Measurements from ENCODE around the gene PCED1A.

The PCED1A gene

DNA sequence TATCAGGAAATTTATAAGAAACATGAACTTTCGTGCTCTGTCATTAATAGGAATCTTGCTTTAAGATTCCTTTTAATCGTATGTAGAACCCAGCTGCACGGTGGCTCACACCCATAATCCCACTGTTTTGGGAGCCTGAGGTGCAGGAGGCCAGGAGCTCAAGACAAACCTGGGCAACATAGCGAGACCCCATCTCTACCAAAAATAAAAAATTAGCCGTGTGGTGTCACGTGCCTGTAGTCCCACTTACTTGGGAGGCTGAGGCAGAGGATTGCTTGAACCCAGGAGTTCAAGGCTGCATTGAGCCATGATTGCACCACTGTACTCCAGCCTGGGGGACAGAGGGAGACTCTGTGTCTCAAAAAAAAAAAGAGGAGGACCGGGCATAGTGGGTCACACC, 40.2 kb upstream of the PCED1A start:
- Histone ChIP-seq H3K27me3 (ENCODE audit: control insufficient read depth, low read length) (no peaks in the 10 kb centered on the region), H3K9me2 (replicated peaks; ENCODE audit: control insufficient read depth, low read length) (no peaks in the 10 kb centered on the region), H3K79me2 (ENCODE audit: control insufficient read depth, low read length) (peaks cover 93% of the 10 kb centered on the region), H3K36me3 (ENCODE audit: control insufficient read depth, low read length) (peaks cover 14% of the 10 kb centered on the region), H3K4me1 (ENCODE audit: control insufficient read depth, low read length) (peaks cover 19% of the 10 kb centered on the region), H4K20me1 (ENCODE audit: control insufficient read depth, insufficient read depth, low read depth, low read length) (peaks cover 18% of the 10 kb centered on the region), H3K27ac (ENCODE audit: low read depth, low read length) (no peak overlapping the region), H3F3A (ENCODE audit: control insufficient read depth, insufficient read depth) (0 out of 2 replicates have a peak, but pooled peaks cover 3% of the 10 kb centered on the region), H3K4me2 (ENCODE audit: low read length) (no peak overlapping the region), H3K9me3 (ENCODE audit: control insufficient read depth, insufficient read depth, low read length) (no peaks in the 10 kb centered on the region), H3K4me3 (ENCODE audit: low read length) (no peak overlapping the region)
- TF ChIP-seq EZH2phosphoT487 (IDR thresholded peaks at IDR 0.05; ENCODE audit: borderline replicate concordance, low read length) = no peak
- no peak for TF ChIP-seq CTCF (IDR thresholded peaks at IDR 0.05; ENCODE audit: low read depth, low read length, poor library complexity, severe bottlenecking)

DNA sequence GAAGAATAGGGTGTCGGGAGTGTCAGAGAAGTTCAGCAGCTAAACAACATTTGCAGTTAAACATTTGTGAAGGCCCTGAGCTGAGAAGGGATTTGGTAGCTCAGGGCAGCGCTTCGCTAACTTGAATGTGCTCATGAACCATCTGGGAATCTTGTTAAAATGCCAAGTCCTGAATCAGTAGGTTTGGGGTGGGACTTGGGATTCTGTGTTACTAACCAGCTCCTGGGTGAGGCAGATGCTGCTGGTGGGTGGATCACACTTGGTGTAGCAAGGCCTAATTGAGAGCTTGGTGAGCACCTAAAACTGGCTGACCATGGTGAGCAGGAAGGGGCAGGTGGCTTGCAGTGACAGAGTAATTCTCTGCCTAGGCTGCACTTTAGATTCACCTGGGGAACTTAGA, 38.7 kb upstream of the PCED1A start:
- Histone ChIP-seq H3K9me3 (ENCODE audit: control insufficient read depth, insufficient read depth, low read length) (no peaks in the 10 kb centered on the region), H3F3A (ENCODE audit: control insufficient read depth, insufficient read depth) (no peaks in the 10 kb centered on the region), H3K4me2 (ENCODE audit: low read length) (no peak overlapping the region), H3K36me3 (ENCODE audit: control insufficient read depth, low read length) (peaks cover 24% of the 10 kb centered on the region), H3K27ac (ENCODE audit: low read depth, low read length) (no peak overlapping the region), H4K20me1 (ENCODE audit: control insufficient read depth, insufficient read depth, low read depth, low read length) (peaks cover 25% of the 10 kb centered on the region), H3K4me3 (ENCODE audit: low read length) (no peak overlapping the region), H3K9me2 (replicated peaks; ENCODE audit: control insufficient read depth, low read length) (no peaks in the 10 kb centered on the region), H3K27me3 (ENCODE audit: control insufficient read depth, low read length) (no peaks in the 10 kb centered on the region), H3K79me2 (ENCODE audit: control insufficient read depth, low read length) (peaks cover 93% of the 10 kb centered on the region), H3K4me1 (ENCODE audit: control insufficient read depth, low read length) (peaks cover 22% of the 10 kb centered on the region)
- no peak for TF ChIP-seq CTCF (IDR thresholded peaks at IDR 0.05; ENCODE audit: low read depth, low read length, poor library complexity, severe bottlenecking)

DNA sequence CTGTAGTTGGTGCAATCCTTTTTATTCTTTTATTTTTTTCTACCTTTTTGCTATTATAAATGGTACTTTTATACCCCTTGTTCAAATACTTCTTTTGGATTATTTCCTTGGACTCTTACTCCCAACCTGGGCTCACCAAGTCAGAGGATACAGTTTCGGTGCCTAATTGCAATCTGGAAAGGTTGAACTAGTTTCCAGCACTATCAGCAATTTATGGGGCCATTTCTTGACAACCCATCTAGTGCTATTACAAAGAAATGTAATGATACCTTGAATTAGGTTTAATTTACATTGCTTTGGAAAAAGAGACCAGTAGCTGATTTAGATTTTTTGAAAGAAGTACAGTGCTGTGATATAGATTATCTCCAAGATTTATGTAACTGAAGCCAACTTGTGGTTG, 38.1 kb upstream of the PCED1A start:
- no peaks in the 10 kb centered on the region for H3F3A ChIP-seq (ENCODE audit: control insufficient read depth, insufficient read depth)
- H3K4me2 ChIP-seq (ENCODE audit: low read length) = no peak overlapping the region
- no peak overlapping the region for H3K27ac ChIP-seq (ENCODE audit: low read depth, low read length)
- peaks cover 20% of the 10 kb centered on the region for H4K20me1 ChIP-seq (ENCODE audit: control insufficient read depth, insufficient read depth, low read depth, low read length)
- TF ChIP-seq EZH2phosphoT487 (IDR thresholded peaks at IDR 0.05; ENCODE audit: borderline replicate concordance, low read length) (no peak), CTCF (IDR thresholded peaks at IDR 0.05; ENCODE audit: low read depth, low read length, poor library complexity, severe bottlenecking) (no peak)
- H3K9me3 ChIP-seq (ENCODE audit: control insufficient read depth, insufficient read depth, low read length) = no peaks in the 10 kb centered on the region
- H3K79me2 ChIP-seq (ENCODE audit: control insufficient read depth, low read length) = peaks cover 93% of the 10 kb centered on the region
- H3K27me3 ChIP-seq (ENCODE audit: control insufficient read depth, low read length) = no peaks in the 10 kb centered on the region
- no peak overlapping the region for H3K4me3 ChIP-seq (ENCODE audit: low read length)
- no peaks in the 10 kb centered on the region for H3K9me2 ChIP-seq (replicated peaks; ENCODE audit: control insufficient read depth, low read length)
- H3K4me1 ChIP-seq (ENCODE audit: control insufficient read depth, low read length) = peaks cover 17% of the 10 kb centered on the region
- peaks cover 26% of the 10 kb centered on the region for H3K36me3 ChIP-seq (ENCODE audit: control insufficient read depth, low read length)

All from DOHH2 (cell line).